ENCODE measurements around the gene EFCAB6. TPM values are rescaled to one million over a fixed set of nuclear protein-coding genes. Genes with fewer than 3 reads are reported as not detected.

EFCAB6 gene
- total RNA-seq, 1 donor from 2014 or later, result 1.5 TPM

DNA sequence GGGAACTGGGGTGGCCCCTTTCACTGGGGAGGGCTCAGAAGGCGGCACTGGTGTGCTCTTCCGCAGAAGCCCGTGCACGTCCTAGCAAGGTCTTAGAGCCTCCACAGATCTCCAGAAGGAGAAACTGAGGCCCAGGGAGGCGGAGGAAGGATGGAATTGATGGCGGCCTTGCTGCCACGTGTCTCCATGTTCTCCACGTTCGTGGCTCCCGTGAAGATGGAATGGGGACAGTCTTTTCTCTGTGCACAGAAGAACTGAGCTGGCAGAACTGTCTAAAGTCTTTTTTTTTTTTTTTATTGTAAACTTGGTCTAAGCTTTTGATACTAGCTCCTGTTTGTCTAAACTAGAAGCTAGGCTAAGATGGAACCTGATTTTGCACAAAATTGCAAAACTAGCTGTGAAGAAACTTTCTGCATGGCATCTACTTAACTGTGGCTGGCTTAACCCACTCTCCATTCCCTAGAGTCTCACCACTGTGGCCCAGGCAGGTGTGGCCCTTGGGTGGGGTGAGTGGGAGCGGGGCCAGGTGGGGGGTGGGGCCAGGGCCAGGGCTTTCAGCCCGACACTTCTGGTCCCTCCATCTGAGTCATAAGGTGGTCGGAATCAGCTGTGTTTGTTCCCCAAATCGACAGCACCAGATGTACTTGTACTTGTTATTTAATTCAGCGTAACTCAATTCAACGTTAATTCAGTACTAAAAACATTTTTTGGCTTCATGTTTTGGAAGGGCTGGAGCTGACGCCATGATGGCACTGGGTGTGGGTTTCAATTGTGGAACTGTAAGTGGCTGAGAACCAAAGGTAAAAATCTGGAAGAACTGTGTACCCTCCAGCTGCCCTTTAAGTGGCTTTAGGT, 279.6 kb downstream of the EFCAB6 start:
- Mint-ChIP-seq H3K4me1 (no peaks in the 10 kb centered on the region), H3K27ac (ENCODE audit: unreplicated experiment) (no peak overlapping the region), H3K9me3 (no peaks in the 10 kb centered on the region), H3K4me3 (no peak overlapping the region), H3K27me3 (ENCODE audit: low read depth) (no peaks in the 10 kb centered on the region), H3K36me3 (ENCODE audit: low read depth) (peaks cover 3% of the 10 kb centered on the region)
- DNase-seq (ENCODE audit: low read depth, low spot score), result no peak
- TF ChIP-seq, protein P1, sequence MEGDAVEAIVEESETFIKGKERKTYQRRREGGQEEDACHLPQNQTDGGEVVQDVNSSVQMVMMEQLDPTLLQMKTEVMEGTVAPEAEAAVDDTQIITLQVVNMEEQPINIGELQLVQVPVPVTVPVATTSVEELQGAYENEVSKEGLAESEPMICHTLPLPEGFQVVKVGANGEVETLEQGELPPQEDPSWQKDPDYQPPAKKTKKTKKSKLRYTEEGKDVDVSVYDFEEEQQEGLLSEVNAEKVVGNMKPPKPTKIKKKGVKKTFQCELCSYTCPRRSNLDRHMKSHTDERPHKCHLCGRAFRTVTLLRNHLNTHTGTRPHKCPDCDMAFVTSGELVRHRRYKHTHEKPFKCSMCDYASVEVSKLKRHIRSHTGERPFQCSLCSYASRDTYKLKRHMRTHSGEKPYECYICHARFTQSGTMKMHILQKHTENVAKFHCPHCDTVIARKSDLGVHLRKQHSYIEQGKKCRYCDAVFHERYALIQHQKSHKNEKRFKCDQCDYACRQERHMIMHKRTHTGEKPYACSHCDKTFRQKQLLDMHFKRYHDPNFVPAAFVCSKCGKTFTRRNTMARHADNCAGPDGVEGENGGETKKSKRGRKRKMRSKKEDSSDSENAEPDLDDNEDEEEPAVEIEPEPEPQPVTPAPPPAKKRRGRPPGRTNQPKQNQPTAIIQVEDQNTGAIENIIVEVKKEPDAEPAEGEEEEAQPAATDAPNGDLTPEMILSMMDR (conservative IDR thresholded peaks at IDR 0.05), result no peak

DNA sequence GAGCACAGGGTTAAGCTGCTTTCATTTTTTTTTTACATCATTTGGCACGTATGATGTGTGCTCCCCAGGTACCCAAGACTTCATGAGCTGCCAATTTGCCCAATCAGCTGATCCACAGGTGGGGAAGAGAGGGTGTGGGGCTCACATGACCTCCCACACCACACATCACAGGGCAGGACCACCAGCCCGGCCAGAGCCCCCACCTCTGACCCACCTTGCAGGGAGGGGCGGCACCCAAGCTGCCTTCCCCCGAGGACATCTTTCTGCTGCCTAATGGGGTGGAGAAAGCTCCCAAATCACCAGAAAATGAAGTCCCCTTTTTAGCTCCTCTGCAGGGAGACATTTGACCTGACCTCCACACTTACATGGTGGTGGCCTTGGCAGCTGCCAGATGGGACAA, 280.5 kb downstream of the EFCAB6 start:
- TF ChIP-seq, protein P1 (conservative IDR thresholded peaks at IDR 0.05), result no peak
- Mint-ChIP-seq H3K36me3 (ENCODE audit: low read depth) (peaks cover 3% of the 10 kb centered on the region), H3K27me3 (ENCODE audit: low read depth) (no peaks in the 10 kb centered on the region), H3K4me3 (no peak overlapping the region), H3K4me1 (no peaks in the 10 kb centered on the region), H3K27ac (ENCODE audit: unreplicated experiment) (no peak overlapping the region), H3K9me3 (no peaks in the 10 kb centered on the region)
- DNase-seq (ENCODE audit: low read depth, low spot score), result no peak

DNA sequence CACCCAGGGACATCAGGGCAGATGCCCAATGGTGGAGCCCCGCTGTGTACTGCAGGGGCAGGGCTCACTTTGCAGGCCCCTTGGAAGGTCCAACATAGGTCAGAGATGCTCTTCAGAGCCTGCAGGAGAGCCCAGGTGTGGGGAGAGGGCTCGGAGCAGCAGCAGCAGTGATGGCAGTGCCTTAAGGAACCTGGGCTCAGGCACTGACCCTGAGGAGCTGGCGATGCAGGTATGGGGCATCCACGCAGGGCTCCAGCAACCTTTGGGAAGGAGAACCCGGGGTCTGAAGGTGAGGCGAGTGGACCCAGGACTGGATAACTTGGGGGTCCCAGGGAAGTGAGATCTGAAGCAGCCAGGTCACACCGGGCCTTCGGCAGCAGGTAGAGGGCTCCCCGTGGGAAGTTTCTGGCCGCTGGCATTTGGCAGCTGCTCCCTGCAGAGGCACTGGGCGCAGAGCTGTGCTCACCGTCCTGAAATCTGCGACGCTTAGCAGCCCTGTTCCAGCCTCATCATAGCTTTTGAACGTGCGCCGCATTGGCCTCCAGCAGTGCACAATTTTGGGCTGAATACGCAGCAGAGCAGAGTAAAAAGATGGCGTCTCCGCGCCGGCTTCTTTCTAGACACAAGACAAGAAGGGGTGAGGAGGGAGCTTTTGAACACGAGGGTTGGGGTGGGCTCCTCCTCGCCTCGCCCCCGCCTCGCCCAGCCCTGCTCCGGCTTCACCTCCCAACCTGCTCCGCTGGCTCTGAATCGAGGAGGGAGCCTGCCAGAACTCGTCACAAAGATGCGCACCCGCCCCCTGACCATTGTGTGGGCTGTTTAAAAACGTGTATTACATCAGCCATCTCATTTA, 281.5 kb downstream of the EFCAB6 start:
- no peaks in the 10 kb centered on the region for H3K4me1 Mint-ChIP-seq
- no peak for DNase-seq (ENCODE audit: low read depth, low spot score)
- H3K36me3 Mint-ChIP-seq (ENCODE audit: low read depth), result no peaks in the 10 kb centered on the region
- no peaks in the 10 kb centered on the region for H3K9me3 Mint-ChIP-seq
- peak overlapping the region; percentile 43 for H3K27ac Mint-ChIP-seq (ENCODE audit: unreplicated experiment)
- no peaks in the 10 kb centered on the region for H3K27me3 Mint-ChIP-seq (ENCODE audit: low read depth)
- TF ChIP-seq, protein P1 (conservative IDR thresholded peaks at IDR 0.05), result no peak
- H3K4me3 Mint-ChIP-seq, result no peak overlapping the region

DNA sequence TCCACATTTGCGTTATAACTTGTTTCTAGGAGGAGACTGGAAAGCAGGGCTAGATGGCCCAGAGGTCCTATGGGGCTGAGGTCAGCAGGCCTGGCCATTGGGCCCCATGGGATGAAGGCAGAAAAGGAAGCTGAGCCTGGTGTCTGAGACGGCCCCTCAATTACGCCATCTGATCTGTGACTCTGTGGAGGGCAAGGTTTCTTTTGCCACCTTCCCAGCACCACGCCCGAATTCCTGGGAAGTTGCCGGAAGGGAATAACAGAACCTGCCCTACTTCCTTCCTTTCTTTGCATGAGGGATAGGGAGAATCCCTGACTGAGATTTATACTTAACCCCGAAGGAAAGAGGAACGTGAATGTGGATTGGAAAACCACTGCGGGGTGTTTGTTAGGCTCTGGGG, 282.2 kb downstream of the EFCAB6 start:
- H3K4me1 Mint-ChIP-seq, result no peaks in the 10 kb centered on the region
- H3K27ac Mint-ChIP-seq (ENCODE audit: unreplicated experiment), result no peak overlapping the region
- H3K9me3 Mint-ChIP-seq, result no peaks in the 10 kb centered on the region
- TF ChIP-seq, protein P1 (conservative IDR thresholded peaks at IDR 0.05), result no peak
- no peaks in the 10 kb centered on the region for H3K27me3 Mint-ChIP-seq (ENCODE audit: low read depth)
- no peaks in the 10 kb centered on the region for H3K36me3 Mint-ChIP-seq (ENCODE audit: low read depth)
- H3K4me3 Mint-ChIP-seq, result no peak overlapping the region
- no peak for DNase-seq (ENCODE audit: low read depth, low spot score)

DNA sequence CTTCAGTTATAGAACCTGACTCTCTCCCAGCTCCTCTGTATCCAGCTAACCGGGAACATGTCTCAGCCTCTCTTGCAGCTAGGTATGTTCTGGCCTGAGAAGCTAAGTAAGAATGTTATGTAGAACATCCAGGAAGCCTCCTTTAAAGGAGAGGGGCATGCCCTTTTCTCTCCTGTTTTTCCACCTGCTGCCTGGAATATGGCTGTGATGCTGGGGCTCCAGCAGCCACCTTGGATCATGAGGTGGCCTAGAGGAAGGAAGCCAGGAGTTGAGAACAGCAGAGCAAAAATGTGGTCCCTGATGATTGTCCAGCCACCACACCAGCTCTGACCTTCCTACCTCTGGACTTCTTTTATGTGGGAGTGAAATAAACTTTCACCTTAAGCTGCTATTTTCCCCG, 282.6 kb downstream of the EFCAB6 start:
- H3K36me3 Mint-ChIP-seq (ENCODE audit: low read depth), result no peaks in the 10 kb centered on the region
- no peaks in the 10 kb centered on the region for H3K4me1 Mint-ChIP-seq
- H3K27me3 Mint-ChIP-seq (ENCODE audit: low read depth), result no peaks in the 10 kb centered on the region
- no peak for DNase-seq (ENCODE audit: low read depth, low spot score)
- no peak overlapping the region for H3K27ac Mint-ChIP-seq (ENCODE audit: unreplicated experiment)
- TF ChIP-seq, protein P1 (conservative IDR thresholded peaks at IDR 0.05), result no peak
- H3K4me3 Mint-ChIP-seq, result no peak overlapping the region
- no peaks in the 10 kb centered on the region for H3K9me3 Mint-ChIP-seq
